GM12874 (cell line): ENCODE data around the gene ZNF488.

Source experiments
- TF ChIP-seq, protein P1 (sequence below): IDR thresholded peaks from 2 replicates; pipeline ENCODE4 v1.5.1; 2011; ENCODE audit warnings: low read depth, mild to moderate bottlenecking, control low read depth, low read length, moderate library complexity; ENCODE audit not compliant: insufficient read depth

The ZNF488 gene

GRCh38 chr10:47361293-47361692 lies 22.8 kb downstream of the ZNF488 start:
- TF ChIP-seq, protein P1, sequence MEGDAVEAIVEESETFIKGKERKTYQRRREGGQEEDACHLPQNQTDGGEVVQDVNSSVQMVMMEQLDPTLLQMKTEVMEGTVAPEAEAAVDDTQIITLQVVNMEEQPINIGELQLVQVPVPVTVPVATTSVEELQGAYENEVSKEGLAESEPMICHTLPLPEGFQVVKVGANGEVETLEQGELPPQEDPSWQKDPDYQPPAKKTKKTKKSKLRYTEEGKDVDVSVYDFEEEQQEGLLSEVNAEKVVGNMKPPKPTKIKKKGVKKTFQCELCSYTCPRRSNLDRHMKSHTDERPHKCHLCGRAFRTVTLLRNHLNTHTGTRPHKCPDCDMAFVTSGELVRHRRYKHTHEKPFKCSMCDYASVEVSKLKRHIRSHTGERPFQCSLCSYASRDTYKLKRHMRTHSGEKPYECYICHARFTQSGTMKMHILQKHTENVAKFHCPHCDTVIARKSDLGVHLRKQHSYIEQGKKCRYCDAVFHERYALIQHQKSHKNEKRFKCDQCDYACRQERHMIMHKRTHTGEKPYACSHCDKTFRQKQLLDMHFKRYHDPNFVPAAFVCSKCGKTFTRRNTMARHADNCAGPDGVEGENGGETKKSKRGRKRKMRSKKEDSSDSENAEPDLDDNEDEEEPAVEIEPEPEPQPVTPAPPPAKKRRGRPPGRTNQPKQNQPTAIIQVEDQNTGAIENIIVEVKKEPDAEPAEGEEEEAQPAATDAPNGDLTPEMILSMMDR = peak; percentile 75

- TF ChIP-seq, protein P1 = no peak
Observed at GRCh38 chr10:47360419-47361040, 23.6 kb downstream of the ZNF488 start.

DNA sequence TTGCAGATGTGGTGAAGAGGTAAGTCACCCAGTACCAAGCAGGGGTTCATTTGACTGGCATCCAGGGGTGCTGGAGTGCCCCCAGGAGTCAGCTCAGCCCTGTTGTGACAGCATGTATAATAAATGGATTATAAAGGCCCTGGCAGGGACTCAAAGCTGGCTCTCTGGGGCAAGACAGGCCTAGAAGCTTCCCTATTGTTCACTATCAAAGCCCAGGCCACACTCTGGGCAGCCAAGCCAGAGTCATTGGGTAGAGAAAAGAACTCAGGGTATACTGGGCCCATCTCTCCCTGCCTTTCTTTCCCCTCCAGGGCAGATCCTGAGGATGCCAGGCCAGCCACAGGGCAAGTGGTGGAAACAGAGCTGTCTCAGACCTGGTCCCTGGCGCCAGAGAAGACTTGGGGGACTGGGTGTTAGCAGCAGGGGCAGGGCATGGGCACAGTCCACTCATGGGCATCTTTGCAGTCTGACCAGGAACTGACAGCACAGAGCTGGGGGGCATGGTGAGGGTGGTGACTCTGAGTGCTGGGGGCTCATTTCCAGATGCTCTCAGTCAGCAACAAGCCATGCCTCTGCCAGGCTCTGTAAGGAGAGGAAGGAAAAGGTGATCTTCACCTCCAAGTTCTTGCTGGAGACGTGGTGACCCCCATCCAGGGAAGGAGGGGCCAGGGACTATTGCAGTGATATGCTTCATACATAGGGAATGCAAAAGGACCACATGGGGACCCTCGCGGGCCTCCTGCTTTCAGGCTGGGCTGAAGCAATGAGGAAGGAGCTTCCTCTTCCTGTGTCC lies 24.3 kb downstream of the ZNF488 start:
- TF ChIP-seq, protein P1 = no peak

- TF ChIP-seq, protein P1 = no peak
Observed at GRCh38 chr10:47359101-47359500, 25.0 kb downstream of the ZNF488 start.

GRCh38 chr10:47358457-47358856 lies 25.6 kb downstream of the ZNF488 start:
- TF ChIP-seq, protein P1 = no peak

DNA sequence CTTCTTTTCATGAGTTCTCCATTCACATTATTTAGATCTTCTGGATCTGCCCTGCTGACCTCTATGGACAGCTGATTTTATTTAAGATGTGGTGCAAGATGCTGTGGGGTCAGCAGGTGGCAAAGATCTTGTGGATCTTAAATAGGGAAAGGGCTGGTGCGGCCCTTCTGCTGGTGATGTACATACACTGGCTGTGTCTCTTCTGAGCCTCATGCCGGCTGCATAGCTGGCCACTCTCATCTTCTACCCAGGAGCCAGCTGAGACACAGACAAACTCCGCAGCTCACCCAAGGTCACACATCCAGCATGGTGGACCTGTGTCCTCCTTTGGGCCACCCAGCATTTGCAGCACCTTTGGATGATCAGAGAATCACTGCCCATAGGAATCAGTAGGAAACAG lies 26.2 kb downstream of the ZNF488 start:
- TF ChIP-seq, protein P1 = no peak

DNA sequence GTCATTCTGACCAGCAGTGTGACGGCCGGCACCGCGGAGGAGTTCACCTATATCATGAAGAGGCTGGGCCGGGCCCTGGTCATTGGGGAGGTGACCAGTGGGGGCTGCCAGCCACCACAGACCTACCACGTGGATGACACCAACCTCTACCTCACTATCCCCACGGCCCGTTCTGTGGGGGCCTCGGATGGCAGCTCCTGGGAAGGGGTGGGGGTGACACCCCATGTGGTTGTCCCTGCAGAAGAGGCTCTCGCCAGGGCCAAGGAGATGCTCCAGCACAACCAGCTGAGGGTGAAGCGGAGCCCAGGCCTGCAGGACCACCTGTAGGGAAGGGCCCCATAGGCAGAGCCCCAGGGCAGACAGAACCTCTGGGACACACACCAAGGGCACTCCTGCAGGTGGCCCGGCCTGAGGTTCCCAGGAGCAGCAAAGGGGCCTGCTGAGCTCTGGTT lies 26.9 kb downstream of the ZNF488 start:
- TF ChIP-seq, protein P1 = no peak
